K562 (cell line): ENCODE results near the gene SCN5A. TPM values are rescaled to one million over a fixed set of nuclear protein-coding genes. Genes with fewer than 3 reads are reported as not detected.

Experiments
- ARID2 ChIP-seq: fragments of 450-650 bp; IDR thresholded peaks from 2 replicates; pipeline ENCODE4 v1.6.1; 2017; ENCODE audit warnings: antibody characterized with exemption, mild to moderate bottlenecking
- ARID3A ChIP-seq: IDR thresholded peaks from 2 replicates; pipeline ENCODE4 v1.6.1; 2012; ENCODE audit warnings: low read depth, low read length, improper control_type of control experiment, borderline replicate concordance
- ATF4 ChIP-seq: fragments of 450-650 bp; formaldehyde crosslinking; IDR thresholded peaks from 2 replicates; pipeline ENCODE4 v1.4.0; 2022; ENCODE audit warnings: mild to moderate bottlenecking, moderate library complexity
- EP400 ChIP-seq: fragments of 450-650 bp; IDR thresholded peaks from 2 replicates; pipeline ENCODE4 v1.6.1; 2017; ENCODE audit warnings: antibody characterized with exemption, mild to moderate bottlenecking, moderate library complexity
- HNRNPLL ChIP-seq: fragments of 200-400 bp; formaldehyde crosslinking; IDR thresholded peaks from 2 replicates; pipeline ENCODE4 v1.6.1; 2017; ENCODE audit warnings: low read length, low read depth, mild to moderate bottlenecking; ENCODE audit not compliant: poor library complexity, severe bottlenecking
- ID3 ChIP-seq, 2 experiments: fragments of 250-450 bp in 1 of 2; fragments of 450-650 bp in 1 of 2; sonication (Bioruptor Pico) in 1 of 2; IDR thresholded peaks; 2 replicates each; pipeline versions ENCODE4 v1.6.1 to v1.8.0; 2016 to 2021; ENCODE audit warnings: mild to moderate bottlenecking in 2 of 2, moderate library complexity in 2 of 2, missing compliant biosample characterization in 1 of 2, missing genetic modification characterization in 1 of 2
- KDM2B ChIP-seq: fragments of 250-450 bp; sonication (Bioruptor Pico); IDR thresholded peaks from 2 replicates; pipeline ENCODE4 v1.8.0; 2021; ENCODE audit warnings: mild to moderate bottlenecking, moderate library complexity
- MGA ChIP-seq: fragments of 450-650 bp; IDR thresholded peaks from 2 replicates; pipeline ENCODE4 v1.6.1; 2016; ENCODE audit warnings: mild to moderate bottlenecking, moderate library complexity
- SLC30A9 ChIP-seq: fragments of 250-450 bp; sonication (Bioruptor Pico); IDR thresholded peaks from 2 replicates; pipeline ENCODE4 v1.8.0; 2022; ENCODE audit warnings: mild to moderate bottlenecking, moderate library complexity
- SNRNP70 ChIP-seq: fragments of 200-400 bp; formaldehyde crosslinking; optimal IDR thresholded peaks from 2 replicates; pipeline ENCODE3; 2017; ENCODE audit warnings: low read depth, low read length
- polyA plus RNA-seq, 8 experiments: library from polyadenylated mRNA; depleted of rRNA in 4 of 8; stranded (reverse) in 5 of 8; unstranded in 3 of 8; fragments of >200 nt; fragmentation: Nextera tagmentation in 2 of 8; fragmentation: Illumina TruSeq in 1 of 8; extraction: Ambion mirVana in 2 of 8; extraction: Trizol in 1 of 8; gene quantifications; 2 replicates each; pipeline versions ENCODE4 v1.2.1 to v1.2.3, GENCODE V29; 2011 to 2014; ENCODE audit warnings: inconsistent platforms in 1 of 8, missing spikeins in 1 of 8
- total RNA-seq, 7 experiments: library from RNA; depleted of rRNA in 6 of 7; stranded (reverse); fragments of >200 nt in 6 of 7; fragmentation: Illumina TruSeq in 2 of 7; extraction: Trizol in 2 of 7; gene quantifications; 2 replicates each; pipeline versions ENCODE4 v1.2.1 to v1.2.3, GENCODE V29; 2011 to 2021; ENCODE audit warnings: low replicate concordance in 1 of 7

Gene SCN5A
- total and polyA plus RNA-seq, 9 of the 15 experiments (the other 6 are each of a cell fraction or from before 2014, with no cell fraction given): 0.07 to 1.4 (median 0.21) TPM; not detected in 2

DNA sequence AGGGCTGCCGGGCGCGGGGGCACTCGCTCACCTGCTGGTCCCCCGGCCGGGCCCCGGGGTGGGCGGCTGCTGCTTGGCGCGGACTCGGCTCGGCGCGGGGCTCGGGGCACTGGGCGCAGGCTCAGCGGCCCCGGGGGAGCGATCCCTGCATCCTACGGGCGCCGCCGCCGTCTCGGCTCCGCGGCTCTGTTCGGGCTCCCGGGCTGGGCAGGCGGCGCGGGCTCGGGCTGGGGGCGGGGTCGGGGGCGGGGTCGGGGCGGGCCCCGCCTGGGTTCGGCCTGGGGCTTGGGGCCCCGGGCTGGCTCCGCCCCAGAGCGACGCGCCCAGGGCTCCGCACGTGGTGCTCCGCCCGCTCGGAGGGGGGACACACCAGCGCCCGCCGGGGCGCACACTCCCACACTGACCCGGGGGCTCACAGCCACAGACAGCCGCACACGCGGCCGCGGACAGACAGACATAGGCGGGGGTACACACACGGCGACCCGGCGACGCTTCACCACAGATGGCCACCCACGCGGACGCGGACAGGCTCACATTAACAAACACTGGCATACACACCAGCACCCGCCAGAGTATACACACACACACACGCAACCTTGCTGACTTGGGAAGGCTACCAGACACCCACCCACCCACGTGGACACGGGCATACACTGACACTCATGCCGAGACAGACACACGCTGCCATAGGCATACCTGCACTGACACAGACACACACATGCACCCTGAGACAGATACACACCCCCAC is at the start of gene SCN5A (continued):
- peak; percentile 85 for TF ChIP-seq MGA
- TF ChIP-seq ARID3A: no peak
- TF ChIP-seq ARID2: no peak
- no peak for TF ChIP-seq ATF4 (CRISPR knock-in tag)
- no peak for TF ChIP-seq HNRNPLL
- no peak for TF ChIP-seq SNRNP70
- peak; percentile 33; the same call in 1 of the 2 replicates for TF ChIP-seq EP400
- TF ChIP-seq ID3 (CRISPR knock-in tag; IDR thresholded peaks at IDR 0.05): no peak
- no peak for TF ChIP-seq ID3 (tag; IDR thresholded peaks at IDR 0.05)
- TF ChIP-seq SLC30A9 (CRISPR knock-in tag): no peak
- TF ChIP-seq KDM2B (CRISPR knock-in tag): 0 out of 2 replicates have a peak, but pooled peaks have one; percentile 29
